ENCODE measurements around the gene NME3. TPM values are rescaled to one million over a fixed set of nuclear protein-coding genes. Genes with fewer than 3 reads are reported as not detected.

The NME3 gene
- total RNA-seq, result 34.7 TPM
- 163 TPM for polyA plus RNA-seq
- long read RNA-seq, donor 1, partial matches to known transcripts, result 0 of 2 reads
- long read RNA-seq, donor 1, other reads (novel, unspliced or antisense), result 0 of 2 reads
- long read RNA-seq, donor 2, result 0 reads
- long read RNA-seq, donor 3, transcript NME3-202 (3 exons, 1,014 nt), result minor isoform, 5 of 25 reads
- long read RNA-seq, donor 3, transcript NME3-201 (5 exons, 1,069 nt), result minor isoform, 7 of 25 reads
- long read RNA-seq, donor 3, transcript NME3-209 (4 exons, 913 nt), result major isoform, 8 of 25 reads
- long read RNA-seq, donor 3, partial matches to known transcripts, result 0 of 25 reads
- long read RNA-seq, donor 3, other reads (novel, unspliced or antisense), result 0 of 25 reads
- long read RNA-seq, donor 4, partial matches to known transcripts, result 0 of 11 reads
- long read RNA-seq, donor 4, other reads (novel, unspliced or antisense), result 0 of 11 reads
- long read RNA-seq, donor 5, transcript NME3-201 (5 exons, 1,069 nt), result major isoform, 20 of 46 reads
- long read RNA-seq, donor 5, partial matches to known transcripts, result 0 of 46 reads
- long read RNA-seq, donor 5, other reads (novel, unspliced or antisense), result 9 of 46 reads
- long read RNA-seq, donor 6, transcript NME3-201 (5 exons, 1,069 nt), result major isoform, 6 of 14 reads
- long read RNA-seq, donor 6, partial matches to known transcripts, result 0 of 14 reads
- long read RNA-seq, donor 6, other reads (novel, unspliced or antisense), result 0 of 14 reads
- long read RNA-seq, donor 7, transcript NME3-201 (5 exons, 1,069 nt), result major isoform, 6 of 16 reads
- long read RNA-seq, donor 7, partial matches to known transcripts, result 0 of 16 reads
- long read RNA-seq, donor 7, other reads (novel, unspliced or antisense), result 0 of 16 reads
- long read RNA-seq, donor 8, partial matches to known transcripts, result 0 of 8 reads
- long read RNA-seq, donor 8, other reads (novel, unspliced or antisense), result 0 of 8 reads
- long read RNA-seq, donor 9, partial matches to known transcripts, result 0 of 7 reads
- long read RNA-seq, donor 9, other reads (novel, unspliced or antisense), result 0 of 7 reads
- long read RNA-seq, donor 10, transcript NME3-201 (5 exons, 1,069 nt), result major isoform, 15 of 20 reads
- long read RNA-seq, donor 10, partial matches to known transcripts, result 0 of 20 reads
- long read RNA-seq, donor 10, other reads (novel, unspliced or antisense), result 0 of 20 reads

DNA sequence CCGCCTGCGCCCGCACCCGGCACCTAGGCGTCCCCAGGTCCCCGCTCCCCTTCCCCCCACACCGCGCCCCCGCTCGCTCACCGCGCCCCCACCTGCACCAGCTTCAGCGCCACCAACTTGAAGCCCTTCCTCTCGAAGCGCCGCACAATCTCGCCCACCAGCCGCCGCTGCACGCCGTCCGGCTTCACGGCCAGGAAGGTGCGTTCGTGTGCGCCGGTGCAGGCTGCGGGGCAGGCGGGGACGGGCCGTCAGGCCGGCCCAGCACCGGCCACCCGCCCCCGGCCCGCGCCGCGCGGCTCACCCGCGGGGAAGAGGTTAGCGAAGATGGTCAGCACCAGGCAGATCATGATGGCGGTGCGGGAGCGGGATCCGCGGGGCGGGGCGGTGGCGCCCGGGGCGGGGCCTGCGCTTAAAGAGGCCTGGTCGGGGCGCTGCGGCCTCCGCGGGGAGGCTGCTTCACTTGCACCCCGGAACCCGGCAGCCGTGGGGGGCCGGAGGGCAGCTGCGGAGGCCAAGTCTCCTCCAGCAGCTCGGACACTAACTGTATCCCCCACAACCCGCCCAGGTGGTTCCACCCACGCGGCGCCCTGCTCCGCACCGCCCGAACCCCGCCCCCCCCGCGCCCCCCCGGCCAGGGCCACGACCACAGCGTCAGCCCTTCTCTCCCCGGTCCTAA is at the start of gene NME3:
Gene NME3, minus strand, starts transcription at position 356 of the 676 bp plus-strand sequence. Its CDS starts 9 bp downstream, at position 347.
- 2% methylated on average over 79 of the region's 79 CpGs for WGBS
- peak in 5 of 9 donors; percentile 27 to 73 (median 49) for DNase-seq (ENCODE audit: low read depth in 6 of 9, low spot score in 9 of 9)
- no peaks in the 10 kb centered on the region for H3K27me3 ChIP-seq (ENCODE audit: control insufficient read depth in 2 of 2, insufficient read depth in 1 of 2, low read length in 1 of 2)
- H3K9me3 ChIP-seq (ENCODE audit: control insufficient read depth in 2 of 2, insufficient read depth in 1 of 2, low read length in 1 of 2), result no peaks in the 10 kb centered on the region
- H3K27ac ChIP-seq (ENCODE audit: low read depth in 1 of 2, low read length in 1 of 2), result peak within 1 kb of the TSS; percentile 53 to 66
- H3K4me1 ChIP-seq (ENCODE audit: control insufficient read depth in 2 of 2, insufficient read depth in 2 of 2, low read length in 2 of 2), result peaks cover 20 to 23% of the 10 kb centered on the region in 2 donors
- peak within 1 kb of the TSS; percentile 75 to 80 for H3K4me3 ChIP-seq (ENCODE audit: low read length in 2 of 2)
- peaks cover 45 to 49% of the 10 kb centered on the region in 2 donors for H3K36me3 ChIP-seq (ENCODE audit: control insufficient read depth in 2 of 2, insufficient read depth in 2 of 2, low read length in 1 of 2)

DNA sequence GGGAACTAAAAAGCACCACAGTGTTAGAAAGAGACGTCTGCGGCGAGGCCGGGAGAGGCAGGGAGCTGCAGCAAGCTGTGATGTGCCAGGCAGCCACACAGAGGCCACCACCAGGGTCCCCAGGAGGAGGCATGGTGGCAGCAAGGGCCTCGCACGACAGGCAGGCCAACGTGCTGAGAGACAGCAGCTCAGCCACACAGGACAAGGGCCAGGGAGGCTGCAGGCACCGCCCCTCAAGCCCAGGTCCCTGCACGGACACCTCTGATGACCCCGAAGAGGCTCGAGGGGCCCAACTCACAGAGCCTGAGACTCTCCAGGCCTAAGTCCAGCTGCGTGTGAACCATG is 49.6 kb upstream of the NME3 start:
- DNase-seq (ENCODE audit: low read depth in 6 of 9, low spot score in 9 of 9), result no peak
- Histone ChIP-seq H3K27ac (ENCODE audit: low read depth in 1 of 2, low read length in 1 of 2) (no peak overlapping the region), H3K4me1 (ENCODE audit: control insufficient read depth in 2 of 2, insufficient read depth in 2 of 2, low read length in 2 of 2) (peaks cover 8 to 17% of the 10 kb centered on the region in 2 donors), H3K4me3 (ENCODE audit: low read length in 2 of 2) (no peak overlapping the region), H3K27me3 (ENCODE audit: control insufficient read depth in 2 of 2, insufficient read depth in 1 of 2, low read length in 1 of 2) (peaks cover 0 to 8% of the 10 kb centered on the region in 2 donors), H3K36me3 (ENCODE audit: control insufficient read depth in 2 of 2, insufficient read depth in 2 of 2, low read length in 1 of 2) (peaks cover 25 to 55% of the 10 kb centered on the region in 2 donors), H3K9me3 (ENCODE audit: control insufficient read depth in 2 of 2, insufficient read depth in 1 of 2, low read length in 1 of 2) (no peaks in the 10 kb centered on the region)
- WGBS, result over 99% methylated on average over 12 of the region's 12 CpGs

DNA sequence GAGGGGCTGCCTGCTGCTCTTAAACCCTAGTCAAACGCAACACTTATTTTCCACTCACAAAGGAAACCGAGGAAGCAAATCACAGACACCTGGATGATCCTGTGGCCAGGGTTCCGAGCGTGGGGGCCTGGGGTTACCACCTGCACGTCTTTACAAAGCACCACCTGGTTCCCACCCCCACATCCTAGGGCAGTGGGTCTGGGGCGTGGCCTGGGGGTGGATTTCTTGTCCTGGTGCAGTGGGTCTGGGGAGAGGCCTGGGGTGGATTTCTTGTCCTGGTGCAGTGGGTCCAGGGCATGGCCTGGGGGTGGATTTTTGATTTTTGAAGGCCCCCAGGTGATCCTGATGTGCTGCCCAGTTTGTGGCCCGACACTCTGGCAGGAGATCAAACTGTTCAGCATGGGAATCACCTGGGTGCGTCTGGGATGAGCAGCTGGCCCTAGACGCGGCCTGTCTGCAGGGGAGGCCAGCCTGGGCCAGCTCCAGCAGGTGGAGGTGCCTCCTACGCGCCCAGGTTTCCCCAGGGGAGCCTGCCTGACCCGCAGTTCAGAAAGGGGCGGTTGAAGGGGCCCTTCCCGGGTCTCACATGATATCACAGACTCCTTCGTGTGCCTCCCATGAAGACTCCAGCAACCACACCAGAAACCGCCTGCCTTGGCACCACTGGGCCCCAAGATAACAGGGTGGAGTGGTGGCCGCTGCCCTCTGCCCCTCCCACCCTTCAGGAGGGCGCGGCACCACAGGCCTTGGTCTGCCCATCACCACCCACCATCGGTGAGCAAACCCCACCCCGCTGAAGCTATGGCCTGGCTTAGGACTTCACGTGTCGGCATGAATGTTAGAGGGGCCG is 49.0 kb upstream of the NME3 start:
- no peak overlapping the region for H3K4me3 ChIP-seq (ENCODE audit: low read length in 2 of 2)
- no peak overlapping the region for H3K27ac ChIP-seq (ENCODE audit: low read depth in 1 of 2, low read length in 1 of 2)
- 93% methylated on average over 25 of the region's 25 CpGs for WGBS
- H3K27me3 ChIP-seq (ENCODE audit: control insufficient read depth in 2 of 2, insufficient read depth in 1 of 2, low read length in 1 of 2), result peaks cover 0 to 2% of the 10 kb centered on the region in 2 donors
- H3K9me3 ChIP-seq (ENCODE audit: control insufficient read depth in 2 of 2, insufficient read depth in 1 of 2, low read length in 1 of 2), result no peaks in the 10 kb centered on the region
- H3K36me3 ChIP-seq (ENCODE audit: control insufficient read depth in 2 of 2, insufficient read depth in 2 of 2, low read length in 1 of 2), result peaks cover 26 to 58% of the 10 kb centered on the region in 2 donors
- H3K4me1 ChIP-seq (ENCODE audit: control insufficient read depth in 2 of 2, insufficient read depth in 2 of 2, low read length in 2 of 2), result peaks cover 2 to 11% of the 10 kb centered on the region in 2 donors
- DNase-seq (ENCODE audit: low read depth in 6 of 9, low spot score in 9 of 9), result no peak

DNA sequence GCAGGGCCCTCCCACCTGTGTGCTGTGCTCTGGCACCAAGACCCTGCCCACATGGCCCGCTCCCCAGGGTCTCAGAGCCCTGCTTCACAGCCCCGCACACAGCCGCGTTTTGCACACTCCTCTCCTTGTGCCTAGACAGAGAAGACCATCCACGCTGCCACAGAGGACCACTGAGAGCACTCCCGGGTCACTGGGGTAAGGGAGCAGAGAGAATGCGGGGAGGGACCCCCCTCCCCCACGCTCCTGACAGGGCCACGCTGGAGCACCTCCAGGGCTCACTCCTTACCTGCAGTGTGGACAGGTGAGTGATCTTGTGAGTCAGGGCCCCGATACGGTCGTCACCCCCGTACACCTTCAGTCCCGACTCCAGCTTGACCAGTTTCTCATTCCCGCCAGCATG is 48.3 kb upstream of the NME3 start:
- Histone ChIP-seq H3K27ac (ENCODE audit: low read depth in 1 of 2, low read length in 1 of 2) (no peak overlapping the region), H3K9me3 (ENCODE audit: control insufficient read depth in 2 of 2, insufficient read depth in 1 of 2, low read length in 1 of 2) (no peaks in the 10 kb centered on the region), H3K4me3 (ENCODE audit: low read length in 2 of 2) (no peak overlapping the region), H3K36me3 (ENCODE audit: control insufficient read depth in 2 of 2, insufficient read depth in 2 of 2, low read length in 1 of 2) (peaks cover 30 to 58% of the 10 kb centered on the region in 2 donors), H3K27me3 (ENCODE audit: control insufficient read depth in 2 of 2, insufficient read depth in 1 of 2, low read length in 1 of 2) (no peaks in the 10 kb centered on the region), H3K4me1 (ENCODE audit: control insufficient read depth in 2 of 2, insufficient read depth in 2 of 2, low read length in 2 of 2) (peaks cover 0 to 5% of the 10 kb centered on the region in 2 donors)
- DNase-seq (ENCODE audit: low read depth in 6 of 9, low spot score in 9 of 9), result no peak
- 99% methylated on average over 15 of the region's 15 CpGs for WGBS

DNA sequence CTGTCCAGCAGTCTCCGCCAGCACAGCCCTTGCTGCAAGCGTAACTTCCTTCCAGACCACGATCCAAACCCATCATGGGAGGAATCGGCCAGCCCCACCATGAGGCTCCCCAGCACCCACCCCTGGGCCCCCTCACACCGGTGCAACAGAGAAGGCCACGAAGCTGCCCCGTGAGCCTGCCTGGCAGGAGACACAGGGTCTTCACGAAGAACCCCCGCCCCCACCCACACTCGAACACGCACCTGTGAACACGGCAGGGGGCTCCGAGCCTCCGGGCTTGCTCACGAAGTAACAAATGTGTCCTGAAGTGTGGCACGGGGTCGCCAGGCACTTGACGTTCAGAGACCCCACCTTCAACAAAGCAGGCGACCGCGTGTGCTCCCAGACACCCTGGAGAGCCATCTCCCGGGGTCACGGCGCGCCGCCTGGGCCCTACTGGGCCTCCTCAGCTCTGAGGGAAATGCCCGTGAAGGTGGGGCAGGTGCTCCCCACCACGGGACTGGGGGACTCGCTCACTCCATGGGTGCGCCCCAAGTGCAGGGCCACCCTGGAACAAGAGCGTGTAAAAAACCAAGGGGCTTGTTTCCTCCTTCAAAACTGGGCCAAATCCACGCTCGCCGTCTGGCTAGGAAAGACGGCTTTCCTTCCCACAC is 47.7 kb upstream of the NME3 start:
- 98% methylated on average over 35 of the region's 35 CpGs for WGBS
- Histone ChIP-seq H3K27ac (ENCODE audit: low read depth in 1 of 2, low read length in 1 of 2) (no peak overlapping the region), H3K36me3 (ENCODE audit: control insufficient read depth in 2 of 2, insufficient read depth in 2 of 2, low read length in 1 of 2) (peaks cover 30 to 57% of the 10 kb centered on the region in 2 donors), H3K9me3 (ENCODE audit: control insufficient read depth in 2 of 2, insufficient read depth in 1 of 2, low read length in 1 of 2) (no peaks in the 10 kb centered on the region), H3K4me3 (ENCODE audit: low read length in 2 of 2) (no peak overlapping the region), H3K27me3 (ENCODE audit: control insufficient read depth in 2 of 2, insufficient read depth in 1 of 2, low read length in 1 of 2) (no peaks in the 10 kb centered on the region), H3K4me1 (ENCODE audit: control insufficient read depth in 2 of 2, insufficient read depth in 2 of 2, low read length in 2 of 2) (peaks cover 0 to 3% of the 10 kb centered on the region in 2 donors)
- no peak for DNase-seq (ENCODE audit: low read depth in 6 of 9, low spot score in 9 of 9)

DNA sequence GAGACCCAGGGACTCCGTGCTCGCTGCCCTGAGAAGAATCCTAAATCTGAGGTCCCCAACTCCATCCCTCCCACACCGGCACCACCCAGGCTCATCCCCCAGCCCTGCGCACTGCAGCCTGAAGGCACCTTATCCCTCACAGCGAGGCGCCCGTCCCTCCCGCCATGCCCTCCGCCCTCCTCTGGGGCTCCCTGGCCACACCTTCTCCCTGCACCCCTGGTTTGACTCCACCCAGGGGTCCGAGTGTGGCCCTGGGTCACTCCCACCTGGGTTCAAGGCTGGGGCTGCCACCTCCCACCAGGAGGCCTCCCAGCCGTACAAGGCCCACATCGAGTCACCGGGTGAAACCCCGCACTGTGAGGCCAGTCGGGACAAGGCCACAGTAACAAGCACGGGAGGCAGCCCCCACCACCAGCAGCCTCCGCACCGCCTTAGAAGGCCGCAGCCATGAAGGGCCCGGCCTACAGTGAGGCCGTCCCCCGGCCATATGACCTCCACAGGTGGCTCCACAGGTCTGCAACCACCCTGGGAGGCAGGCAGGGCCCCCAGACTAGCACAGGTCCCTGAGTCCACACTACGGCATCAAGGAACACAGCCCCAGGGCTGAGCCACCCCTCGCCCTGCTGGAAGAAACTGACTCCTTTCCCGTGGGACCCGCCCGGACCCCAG is 47.0 kb upstream of the NME3 start:
- DNase-seq (ENCODE audit: low read depth in 6 of 9, low spot score in 9 of 9), result no peak
- H3K4me3 ChIP-seq (ENCODE audit: low read length in 2 of 2), result no peak overlapping the region
- H3K27ac ChIP-seq (ENCODE audit: low read depth in 1 of 2, low read length in 1 of 2), result no peak overlapping the region
- H3K4me1 ChIP-seq (ENCODE audit: control insufficient read depth in 2 of 2, insufficient read depth in 2 of 2, low read length in 2 of 2), result no peaks in the 10 kb centered on the region
- 98% methylated on average over 27 of the region's 27 CpGs for WGBS
- H3K27me3 ChIP-seq (ENCODE audit: control insufficient read depth in 2 of 2, insufficient read depth in 1 of 2, low read length in 1 of 2), result no peaks in the 10 kb centered on the region
- H3K9me3 ChIP-seq (ENCODE audit: control insufficient read depth in 2 of 2, insufficient read depth in 1 of 2, low read length in 1 of 2), result no peaks in the 10 kb centered on the region
- peaks cover 33 to 54% of the 10 kb centered on the region in 2 donors for H3K36me3 ChIP-seq (ENCODE audit: control insufficient read depth in 2 of 2, insufficient read depth in 2 of 2, low read length in 1 of 2)

DNA sequence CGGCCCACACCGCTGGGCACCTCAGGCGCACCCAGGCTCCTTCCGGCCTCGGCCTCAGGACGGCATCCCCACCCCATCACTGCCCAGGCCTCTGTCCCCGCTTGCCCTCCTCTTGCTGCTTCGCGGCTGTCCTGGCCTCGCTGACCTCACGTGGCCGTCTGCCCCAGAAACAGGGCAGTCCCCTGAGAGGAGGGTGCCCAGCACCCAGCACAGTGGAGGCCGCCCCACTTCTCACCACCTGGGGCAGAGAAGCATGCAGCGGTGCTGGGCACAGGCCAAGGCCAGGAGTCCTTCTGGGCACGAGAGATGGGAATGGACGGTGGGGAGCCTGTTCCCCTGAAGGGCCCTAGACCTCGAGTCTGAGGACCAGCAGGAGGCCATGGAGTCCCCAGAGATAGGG is 46.4 kb upstream of the NME3 start:
- Histone ChIP-seq H3K27me3 (ENCODE audit: control insufficient read depth in 2 of 2, insufficient read depth in 1 of 2, low read length in 1 of 2) (no peaks in the 10 kb centered on the region), H3K4me3 (ENCODE audit: low read length in 2 of 2) (no peak overlapping the region), H3K36me3 (ENCODE audit: control insufficient read depth in 2 of 2, insufficient read depth in 2 of 2, low read length in 1 of 2) (peaks cover 33 to 56% of the 10 kb centered on the region in 2 donors), H3K27ac (ENCODE audit: low read depth in 1 of 2, low read length in 1 of 2) (no peak overlapping the region), H3K4me1 (ENCODE audit: control insufficient read depth in 2 of 2, insufficient read depth in 2 of 2, low read length in 2 of 2) (no peaks in the 10 kb centered on the region), H3K9me3 (ENCODE audit: control insufficient read depth in 2 of 2, insufficient read depth in 1 of 2, low read length in 1 of 2) (no peaks in the 10 kb centered on the region)
- DNase-seq (ENCODE audit: low read depth in 6 of 9, low spot score in 9 of 9), result no peak
- 98% methylated on average over 17 of the region's 17 CpGs for WGBS
